NCI-H460 (cell line): ENCODE data around the gene KRT79. TPM values are rescaled to one million over a fixed set of nuclear protein-coding genes. Genes with fewer than 3 reads are reported as not detected.

Experiments used
- DNase-seq: peaks from one replicate; pipeline ENCODE4 v3.0.0-alpha.2; 2016; ENCODE audit warnings: low read depth; ENCODE audit errors: extremely low read depth
- small RNA-seq, 2 experiments: library from RNA; depleted of rRNA; stranded (forward); fragments of <200 nt; gene quantifications; one replicate each; pipeline ENCODE3, GENCODE V24; 2014
- total RNA-seq: library from RNA; depleted of rRNA; stranded (reverse); fragments of >200 nt; shearing (Covaris generic); gene quantifications from 2 replicates; pipeline ENCODE4 v1.2.3, GENCODE V29; 2014; rRNA removed

KRT79 gene
- total RNA-seq, 1 experiment from 2014 or later, result not detected

GRCh38 chr12:52776913-52777395 lies 57.2 kb downstream of the KRT79 start, which contains the start of gene KRT76:
Gene KRT76, minus strand, starts transcription at chr12:52777345. Its CDS starts 54 bp downstream, at chr12:52777291.
- DNase-seq, result no peak

DNA sequence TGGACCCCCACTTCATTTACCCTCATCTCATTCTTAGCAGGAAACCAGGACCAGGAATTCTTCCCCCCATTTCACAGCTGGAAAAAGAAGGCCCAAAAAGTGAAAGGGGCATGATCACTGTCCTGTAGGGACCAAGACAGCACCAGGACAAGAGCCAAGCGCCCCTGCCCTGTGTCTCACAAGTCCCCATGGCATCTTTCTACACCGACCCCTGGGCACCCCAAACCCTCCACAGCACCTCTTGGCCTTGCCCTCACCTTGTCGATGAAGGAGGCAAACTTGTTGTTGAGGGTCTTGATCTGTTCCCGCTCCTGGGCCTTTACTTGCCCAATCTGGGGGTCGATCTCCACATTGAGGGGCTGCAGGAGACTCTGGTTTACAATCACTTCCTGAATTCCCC lies 57.7 kb downstream of the KRT79 start:
- DNase-seq, result no peak

DNA sequence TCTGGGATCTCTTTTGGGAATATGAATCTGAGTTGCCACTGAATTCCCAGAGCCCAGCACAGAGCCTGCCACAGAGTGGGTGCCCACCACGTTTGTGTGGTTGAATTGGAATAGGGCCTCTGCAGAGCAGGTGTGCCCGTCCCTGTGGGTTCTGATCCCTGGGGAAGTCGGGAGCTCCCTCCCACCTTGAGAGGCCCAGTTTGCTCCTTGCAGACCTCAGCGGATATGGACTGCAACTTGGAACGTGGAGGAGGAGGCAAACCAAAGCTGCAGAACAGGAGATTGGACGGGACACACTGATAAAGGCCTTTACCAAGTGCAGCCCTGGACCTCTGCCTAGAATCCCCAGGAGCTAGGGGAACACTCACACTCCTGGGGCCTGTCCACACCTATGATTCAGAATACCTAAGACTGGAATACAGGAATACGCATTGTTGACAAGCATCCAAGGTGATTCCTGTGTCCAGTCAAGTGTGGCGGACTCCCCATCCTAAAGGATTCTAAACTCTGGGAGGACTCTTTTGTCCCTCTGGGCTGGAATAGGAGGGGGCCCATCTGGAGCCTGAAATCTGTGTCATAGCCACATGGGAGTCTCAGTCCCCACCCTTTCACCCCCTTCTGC lies 59.4 kb downstream of the KRT79 start:
- DNase-seq, result no peak

DNA sequence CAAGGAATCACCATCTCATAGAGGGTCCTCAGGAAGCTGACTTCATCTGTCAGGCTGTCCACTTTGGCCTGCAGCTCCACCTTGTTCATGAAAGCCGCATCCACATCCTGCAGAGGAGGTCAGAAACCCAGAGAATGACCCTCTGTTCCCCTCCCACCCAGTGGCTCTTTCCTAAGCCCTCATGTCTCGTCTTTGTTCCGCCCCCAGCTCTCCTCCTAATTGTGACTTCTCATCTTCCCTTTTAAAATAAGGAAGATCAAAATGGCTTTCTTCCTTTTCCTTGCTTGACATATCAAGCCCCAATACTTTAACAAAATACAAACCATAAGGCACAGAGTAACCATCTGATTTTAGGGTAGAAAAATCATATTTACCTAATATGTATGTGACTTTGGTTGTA lies 61.3 kb downstream of the KRT79 start:
- DNase-seq, result no peak

DNA sequence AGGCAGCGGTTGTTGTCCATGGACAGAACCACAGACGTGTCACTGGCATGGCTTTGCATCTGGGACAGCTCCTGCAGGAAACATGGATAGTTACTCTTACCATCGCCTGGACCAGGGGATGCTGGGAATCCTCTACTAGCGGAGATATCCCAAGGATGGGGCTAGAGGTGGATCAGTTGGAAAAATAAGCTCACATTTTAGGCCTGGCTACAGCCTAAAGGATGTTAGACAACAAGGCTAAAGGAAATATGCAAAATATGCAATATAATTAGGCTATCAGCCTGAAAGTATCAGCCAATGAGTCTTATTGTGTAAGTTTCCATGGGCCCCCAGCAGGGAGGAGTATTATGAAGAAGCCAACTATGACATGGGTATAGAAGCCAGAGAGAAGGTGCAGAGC lies 61.9 kb downstream of the KRT79 start:
- DNase-seq, result no peak

DNA sequence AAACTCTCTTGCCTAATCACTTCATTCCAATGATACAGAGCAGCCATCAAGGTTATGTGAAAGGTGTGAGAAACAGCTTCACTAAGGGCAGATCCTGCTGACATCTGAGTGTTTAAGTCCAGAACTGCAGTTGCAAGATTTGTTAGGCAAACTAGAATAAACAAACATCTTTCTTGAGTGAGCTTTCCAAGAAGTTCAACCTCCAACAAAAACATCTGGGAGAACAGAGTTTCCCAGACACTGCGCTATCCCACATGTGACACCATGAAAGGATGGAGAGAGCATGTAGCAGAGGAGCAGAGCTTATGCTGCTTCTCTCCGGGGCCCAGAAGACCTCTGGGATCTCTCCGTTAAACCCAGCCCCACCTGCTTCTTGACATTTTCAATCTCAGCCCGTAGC lies 62.6 kb downstream of the KRT79 start:
- DNase-seq, result no peak

Small RNA genes within 50 kb of the gene (small RNA-seq; reads per million reads assigned to genes)
- 0 reads per million in 2 experiments for gene AC107016.2

Other genes starting within 250 kb of the KRT79 start
- gene KRT72, start 232.8 kb downstream of the KRT79 start, total RNA-seq, result not detected in 2 replicates
- gene KRT73, start 215.8 kb downstream of the KRT79 start, total RNA-seq, result not detected in 2 replicates
- not detected in 2 replicates for gene KRT2, start 182.1 kb downstream of the KRT79 start, total RNA-seq
- gene KRT1, start 153.9 kb downstream of the KRT79 start, total RNA-seq, result not detected in 2 replicates
- not detected in 2 replicates for gene KRT77, start 130.8 kb downstream of the KRT79 start, total RNA-seq
- not detected in 2 replicates for gene KRT76, start 57.0 kb downstream of the KRT79 start, total RNA-seq
- not detected in 2 replicates for gene KRT3, start 38.2 kb downstream of the KRT79 start, total RNA-seq
- not detected in 2 replicates for gene KRT4, start 20.2 kb downstream of the KRT79 start, total RNA-seq
- not detected in 2 replicates for gene KRT78, start 14.7 kb upstream of the KRT79 start, total RNA-seq
- gene KRT8, start 70.8 kb upstream of the KRT79 start, total RNA-seq, result 441 and 447 TPM in 2 replicates
- 692 and 718 TPM in 2 replicates for gene KRT18, start 114.8 kb upstream of the KRT79 start, total RNA-seq
- 827 and 879 TPM in 2 replicates for gene EIF4B, start 172.1 kb upstream of the KRT79 start, total RNA-seq
- 12.1 and 16.9 TPM in 2 replicates for gene TNS2, start 215.8 kb upstream of the KRT79 start, total RNA-seq
- gene SPRYD3, start 245.1 kb upstream of the KRT79 start, total RNA-seq, result 24.4 and 28.5 TPM in 2 replicates